Stimulated activated CD4-positive, alpha-beta T cell treated with anti-CD3 and anti-CD28 coated beads, Interleukin-12 subunit alpha, Interleukin-12 subunit beta, amount 100 ng/mL, for 24 hours (primary cell): ENCODE measurements around the gene ZNF22.

Experiments used
- DNase-seq, 2 experiments: peaks; one replicate each; pipeline ENCODE4 v3.0.0-alpha.2; 2020; ENCODE audit warnings: low read depth in 2 of 2

The ZNF22 gene

GRCh38 chr10:44977287-44978212 lies 23.2 kb upstream of the ZNF22 start:
- no peak for DNase-seq

- DNase-seq: no peak
These were observed 22.5 kb upstream of the ZNF22 start for GRCh38 chr10:44978213-44978569.

GRCh38 chr10:44978570-44979280 lies 22.0 kb upstream of the ZNF22 start, which contains the start of gene DEPP1:
Gene DEPP1, minus strand, starts transcription at chr10:44978809. Its CDS starts 779 bp downstream, at chr10:44978030.
- no peak for DNase-seq

- no peak for DNase-seq
These were observed 21.2 kb upstream of the ZNF22 start for GRCh38 chr10:44979281-44980191.

- DNase-seq: no peak
These were observed 20.2 kb upstream of the ZNF22 start for GRCh38 chr10:44980309-44981171.

- no peak for DNase-seq
These were observed 19.3 kb upstream of the ZNF22 start for GRCh38 chr10:44981172-44982113.

- DNase-seq: no peak
These were observed 18.6 kb upstream of the ZNF22 start for GRCh38 chr10:44982114-44982460.

- DNase-seq: no peak
These were observed 18.2 kb upstream of the ZNF22 start for GRCh38 chr10:44982496-44982895.

- no peak for DNase-seq
These were observed 17.4 kb upstream of the ZNF22 start for GRCh38 chr10:44983066-44983894.

GRCh38 chr10:44983895-44984278 lies 16.8 kb upstream of the ZNF22 start:
- no peak for DNase-seq

GRCh38 chr10:44984671-44985101 lies 16.0 kb upstream of the ZNF22 start:
- no peak for DNase-seq

- DNase-seq: no peak
These were observed 15.5 kb upstream of the ZNF22 start for GRCh38 chr10:44985175-44985681.

- DNase-seq: no peak
These were observed 14.5 kb upstream of the ZNF22 start for GRCh38 chr10:44986179-44986578.

- DNase-seq: no peak
These were observed 14.1 kb upstream of the ZNF22 start for GRCh38 chr10:44986670-44987069.

GRCh38 chr10:44988957-44989585 lies 11.7 kb upstream of the ZNF22 start:
- DNase-seq: no peak

- DNase-seq: no peak
These were observed 11.0 kb upstream of the ZNF22 start for GRCh38 chr10:44989597-44990301.

- DNase-seq: no peak
These were observed 10.4 kb upstream of the ZNF22 start for GRCh38 chr10:44990302-44990655.

GRCh38 chr10:44990965-44991364 lies 9.8 kb upstream of the ZNF22 start:
- no peak for DNase-seq
